Thyroid gland (tissue), 4 donors: ENCODE data around the gene RETREG1.

Experiments
- CTCF ChIP-seq, 6 experiments: fragments of 200-600 bp in 3 of 6; fragments of 450-650 bp in 3 of 6; sonication (generic) in 3 of 6; IDR thresholded peaks; one replicate each; pipeline ENCODE4 v1.5.1; 2016 to 2019; ENCODE audit warnings: antibody characterized with exemption in 6 of 6, mild to moderate bottlenecking in 2 of 6, inconsistent platforms in 1 of 6, moderate library complexity in 1 of 6
- POLR2A ChIP-seq, 2 donors: fragments of 450-650 bp; IDR thresholded peaks; one replicate each; pipeline ENCODE4 v1.6.1; 2017; ENCODE audit warnings: antibody characterized with exemption in 2 of 2, mild to moderate bottlenecking in 2 of 2, moderate library complexity in 1 of 2

GRCh38 chr5:16534280-16534679 is 82.5 kb downstream of the RETREG1 start:
- TF ChIP-seq CTCF (IDR thresholded peaks at IDR 0.05) (no peak), POLR2A (IDR thresholded peaks at IDR 0.05) (no peak)
